ENCODE measurements around the gene PRKCH. TPM values are rescaled to one million over a fixed set of nuclear protein-coding genes. Genes with fewer than 3 reads are reported as not detected.

The PRKCH gene
- total RNA-seq, 1 experiment from 2014 or later: 170 TPM

GRCh38 chr14:61525293-61526011 lies 204.1 kb downstream of the PRKCH start:
- Histone ChIP-seq H3K27me3 (ENCODE audit: low read length) (no peaks in the 10 kb centered on the region), H3K27ac (ENCODE audit: low read length) (peak overlapping the region; percentile 95), H2AFZ (ENCODE audit: low read length) (no peak overlapping the region), H3K4me2 (ENCODE audit: low read length) (peak overlapping the region; percentile 76), H3K36me3 (ENCODE audit: low read depth, low read length) (0 out of 2 replicates have a peak, but pooled peaks cover 2% of the 10 kb centered on the region), H3K9ac (ENCODE audit: low read length) (peak overlapping the region; percentile 90), H3K79me2 (ENCODE audit: low read length) (0 out of 2 replicates have a peak, but pooled peaks cover 4% of the 10 kb centered on the region), H3F3A (ENCODE audit: low read length, unreplicated experiment) (peaks cover 28% of the 10 kb centered on the region), H4K20me1 (ENCODE audit: low read length) (no peaks in the 10 kb centered on the region), H3K4me1 (ENCODE audit: insufficient read depth, low read length) (peaks cover 66% of the 10 kb centered on the region), H3K4me3 (ENCODE audit: low read length) (peak overlapping the region; percentile 27; the same call in 1 of the 2 replicates), H3K9me2 (replicated peaks; ENCODE audit: low read length) (no peaks in the 10 kb centered on the region), H3K9me3 (ENCODE audit: low read length) (no peaks in the 10 kb centered on the region)
- TSS peak; percentile 86 for BruUV-seq (replicated peaks)
- CTCF ChIA-PET: interaction anchor here (2.0 to 2.4 kb wide), 2 partner anchors 12 to 50 kb away, joined by 7 to 10 read pairs; no protein-coding TSS in a partner anchor
- ATAC-seq (peak; percentile 73), DNase-seq (peak; percentile 100)
- intact Hi-C loops (cut with micrococcal nuclease): loop anchor here (1.0 to 2.0 kb wide), 5 partner anchors 12 to 136 kb away; no protein-coding TSS in a partner anchor
- no peak for TF ChIP-seq EZH2 (IDR thresholded peaks at IDR 0.05; ENCODE audit: low read length, unreplicated experiment)
- no peak for TF ChIP-seq CTCF (conservative IDR thresholded peaks at IDR 0.05; ENCODE audit: low read depth, low read length)
- no peak for TF ChIP-seq EZH2phosphoT487 (IDR thresholded peaks at IDR 0.05; ENCODE audit: borderline replicate concordance, low read length)
- POLR2A ChIA-PET (ENCODE audit: unreplicated experiment): interaction anchor here (0.6 to 2.2 kb wide), 10 partner anchors 12 to 237 kb away, joined by 3 to 13 read pairs (median 6); partner anchors contain the start of gene SNAPC1

GRCh38 chr14:61526405-61527312 lies 205.3 kb downstream of the PRKCH start:
- Histone ChIP-seq H3K4me3 (ENCODE audit: low read length) (peak overlapping the region; percentile 27; the same call in 1 of the 2 replicates), H3K27me3 (ENCODE audit: low read length) (no peaks in the 10 kb centered on the region), H3K9ac (ENCODE audit: low read length) (peak overlapping the region; percentile 90), H2AFZ (ENCODE audit: low read length) (no peak overlapping the region), H3F3A (ENCODE audit: low read length, unreplicated experiment) (peaks cover 28% of the 10 kb centered on the region), H3K4me2 (ENCODE audit: low read length) (peak overlapping the region; percentile 76), H3K9me3 (ENCODE audit: low read length) (no peaks in the 10 kb centered on the region), H3K36me3 (ENCODE audit: low read depth, low read length) (0 out of 2 replicates have a peak, but pooled peaks cover 2% of the 10 kb centered on the region), H3K79me2 (ENCODE audit: low read length) (0 out of 2 replicates have a peak, but pooled peaks cover 4% of the 10 kb centered on the region), H3K4me1 (ENCODE audit: insufficient read depth, low read length) (peaks cover 76% of the 10 kb centered on the region), H3K9me2 (replicated peaks; ENCODE audit: low read length) (no peaks in the 10 kb centered on the region), H4K20me1 (ENCODE audit: low read length) (no peaks in the 10 kb centered on the region), H3K27ac (ENCODE audit: low read length) (peak overlapping the region; percentile 95)
- ChIA-PET CTCF (interaction anchor here (1.3 kb wide), 1 partner anchor 27 kb away, joined by 5 read pairs; no protein-coding TSS in a partner anchor), POLR2A (ENCODE audit: unreplicated experiment) (no interaction called here)
- DNase-seq (peak; percentile 95), ATAC-seq (peak; percentile 5; the same call in 1 of the 2 replicates)
- BruUV-seq (replicated peaks): no TSS peak
- TF ChIP-seq EZH2 (IDR thresholded peaks at IDR 0.05; ENCODE audit: low read length, unreplicated experiment) (no peak), EZH2phosphoT487 (IDR thresholded peaks at IDR 0.05; ENCODE audit: borderline replicate concordance, low read length) (no peak), CTCF (conservative IDR thresholded peaks at IDR 0.05; ENCODE audit: low read depth, low read length) (no peak)
- intact Hi-C loops (cut with micrococcal nuclease): no loop called here
